Stimulated activated naive CD4-positive, alpha-beta T cell treated with Interleukin-2 at 50 U/mL for 16 hours (primary cell): Measurements from ENCODE around the gene HNRNPF.
A peak's percentile ranks its signal among the peaks of the same experiment; 100 is the strongest.
"Not testable (repeated sequence)": the region's sequence is repeated elsewhere in the genome, so short reads cannot be mapped to it uniquely, and the experiment has no call there.

ENCODE experiments used
- DNase-seq: peaks from one replicate; lab custom pipeline; 2025; lab: John Stamatoyannopoulos, UW

Gene HNRNPF

GRCh38 chr10:43348511-43349312, 60.3 kb downstream of the HNRNPF start:
- peak; percentile 79 for DNase-seq

- no peak for DNase-seq
Observed at GRCh38 chr10:43347997-43348396, 61.0 kb downstream of the HNRNPF start.

GRCh38 chr10:43344051-43344450, 64.9 kb downstream of the HNRNPF start:
- DNase-seq: no peak

GRCh38 chr10:43343126-43343525, 65.9 kb downstream of the HNRNPF start:
- no peak for DNase-seq

- DNase-seq: no peak
Observed at GRCh38 chr10:43342279-43343125, 66.5 kb downstream of the HNRNPF start.

- no peak for DNase-seq
Observed at GRCh38 chr10:43341450-43341849, 67.5 kb downstream of the HNRNPF start.

- no peak for DNase-seq
Observed at GRCh38 chr10:43340619-43341018, 68.4 kb downstream of the HNRNPF start.

GRCh38 chr10:43340101-43340500, 68.9 kb downstream of the HNRNPF start:
- no peak for DNase-seq

- no peak for DNase-seq
Observed at GRCh38 chr10:43339136-43339535, 69.8 kb downstream of the HNRNPF start.

- no peak for DNase-seq
Observed at GRCh38 chr10:43338117-43338516, 70.9 kb downstream of the HNRNPF start.

GRCh38 chr10:43337536-43337935, 71.5 kb downstream of the HNRNPF start:
- not testable (repeated sequence) for DNase-seq

- no peak for DNase-seq
Observed at GRCh38 chr10:43336641-43337318, 72.2 kb downstream of the HNRNPF start.

- no peak for DNase-seq
Observed at GRCh38 chr10:43336061-43336460, 72.9 kb downstream of the HNRNPF start.
